Measurements from ENCODE around the gene RAB4B. TPM values are rescaled to one million over a fixed set of nuclear protein-coding genes. Genes with fewer than 3 reads are reported as not detected.
A peak's percentile ranks its signal among the peaks of the same experiment; 100 is the strongest.
"Not testable (repeated sequence)": the region's sequence is repeated elsewhere in the genome, so short reads cannot be mapped to it uniquely, and the experiment has no call there.

The RAB4B gene
- total RNA-seq, 2 experiments from 2014 or later = 37.1 to 51.3 TPM

DNA sequence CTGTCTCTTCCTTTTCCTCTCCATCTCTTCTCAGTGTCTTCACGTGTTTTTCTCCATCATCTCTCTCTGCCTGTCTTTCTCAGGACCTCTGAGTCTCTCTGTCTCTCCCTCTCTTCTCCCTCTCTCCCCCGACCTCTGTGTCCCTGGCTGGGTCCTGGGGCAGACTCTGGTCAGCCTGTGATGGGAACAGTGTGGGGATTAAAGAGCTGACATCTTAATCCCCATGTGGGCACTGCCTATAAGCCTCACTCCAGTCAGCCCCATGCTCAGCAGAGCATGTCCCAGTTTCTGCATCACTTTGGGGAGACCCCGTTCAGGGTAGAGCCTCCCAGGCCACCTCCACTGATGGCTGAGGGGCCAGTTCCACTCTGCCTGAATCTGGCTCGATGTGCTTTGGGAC is 37.2 kb downstream of the RAB4B start:
- Histone ChIP-seq H3K79me2 (ENCODE audit: insufficient read depth, low read depth, low read length) (no peaks in the 10 kb centered on the region), H4K20me1 (ENCODE audit: insufficient read depth, low read length) (no peaks in the 10 kb centered on the region), H2AFZ (ENCODE audit: low read length) (no peak overlapping the region), H3K4me1 (ENCODE audit: insufficient read depth, low read length, poor library complexity, severe bottlenecking) (peaks cover 25% of the 10 kb centered on the region), H3K9me2 (ENCODE audit: insufficient read depth, low read length) (no peaks in the 10 kb centered on the region), H3K36me3 (ENCODE audit: insufficient read depth, low read length) (peaks cover under 1% of the 10 kb centered on the region; the same call in 1 of the 2 replicates), H3K4me3 (ENCODE audit: low read depth, low read length, poor library complexity, severe bottlenecking) (no peak overlapping the region), H3K4me2 (ENCODE audit: low read length) (no peak overlapping the region), H3K9me3 (ENCODE audit: low read length) (no peaks in the 10 kb centered on the region), H3K27ac (ENCODE audit: low read depth, low read length, poor library complexity, severe bottlenecking) (no peak overlapping the region)
- intact Hi-C loops (cut with micrococcal nuclease; ENCODE audit: unreplicated experiment) = no loop called here
- BruUV-seq (replicated peaks) = no TSS peak
- ChIA-PET CTCF (ENCODE audit: unreplicated experiment) (no interaction called here), POLR2A (interaction anchor here (0.7 kb wide), 1 partner anchor 66 kb away, joined by 4 read pairs; no protein-coding TSS in a partner anchor)
- TF ChIP-seq EZH2phosphoT487 (IDR thresholded peaks at IDR 0.05; ENCODE audit: borderline replicate concordance, low read depth, low read length) = no peak
- no peak for TF ChIP-seq CTCF (conservative IDR thresholded peaks at IDR 0.05; ENCODE audit: low read length)
- DNase-seq (ENCODE audit: low spot score) = no peak

- peaks cover 22% of the 10 kb centered on the region for H3K4me1 ChIP-seq (ENCODE audit: insufficient read depth, low read length, poor library complexity, severe bottlenecking)
- H3K9me3 ChIP-seq (ENCODE audit: low read length); H3K79me2 ChIP-seq (ENCODE audit: insufficient read depth, low read depth, low read length); H3K36me3 ChIP-seq (ENCODE audit: insufficient read depth, low read length); POLR2A ChIA-PET; H3K9me2 ChIP-seq (ENCODE audit: insufficient read depth, low read length); H4K20me1 ChIP-seq (ENCODE audit: insufficient read depth, low read length); BruUV-seq (replicated peaks); H3K27ac ChIP-seq (ENCODE audit: low read depth, low read length, poor library complexity, severe bottlenecking): not testable (repeated sequence)
- peak overlapping the region; percentile 56 for H3K4me2 ChIP-seq (ENCODE audit: low read length)
- intact Hi-C loops (cut with micrococcal nuclease; ENCODE audit: unreplicated experiment) = loop anchor here (1.0 kb wide), 1 partner anchor 156 kb away; no protein-coding TSS in a partner anchor
- CTCF ChIA-PET (ENCODE audit: unreplicated experiment) = interaction anchor here (0.6 kb wide), 1 partner anchor 157 kb away, joined by 3 read pairs; no protein-coding TSS in a partner anchor
- peak overlapping the region; percentile 27 for H3K4me3 ChIP-seq (ENCODE audit: low read depth, low read length, poor library complexity, severe bottlenecking)
- TF ChIP-seq CTCF (conservative IDR thresholded peaks at IDR 0.05; ENCODE audit: low read length) = peak; percentile 62
- peak; percentile 66 for DNase-seq (ENCODE audit: low spot score)
- 0 out of 2 replicates have a peak overlapping the region, but pooled peaks have one; percentile 12 for H2AFZ ChIP-seq (ENCODE audit: low read length)
These were observed 40.7 kb downstream of the RAB4B start for GRCh38 chr19:40818480-40819399.

Measured in OCI-LY7 (cell line).